Hepatocyte (in vitro differentiated cells): Measurements from ENCODE around the gene ARMH3.

ENCODE experiments used
- EZH2 ChIP-seq: fragments of 200-600 bp; sonication (generic); IDR thresholded peaks from 2 replicates; pipeline ENCODE4 v1.6.1; 2016; ENCODE audit warnings: antibody characterized with exemption, mild to moderate bottlenecking, borderline replicate concordance
- EZH2phosphoT487 ChIP-seq: fragments of 200-600 bp; sonication (generic); IDR thresholded peaks from one replicate; pipeline ENCODE4 v1.6.1; 2018; ENCODE audit warnings: antibody characterized with exemption, mild to moderate bottlenecking, low read depth, moderate library complexity; ENCODE audit not compliant: unreplicated experiment, severe bottlenecking
- TF ChIP-seq, protein P1 (sequence below): fragments of 200-600 bp; sonication (generic); IDR thresholded peaks from 2 replicates; pipeline ENCODE4 v1.5.1; 2016; ENCODE audit warnings: antibody characterized with exemption, mild to moderate bottlenecking; ENCODE audit not compliant: poor library complexity

DNA sequence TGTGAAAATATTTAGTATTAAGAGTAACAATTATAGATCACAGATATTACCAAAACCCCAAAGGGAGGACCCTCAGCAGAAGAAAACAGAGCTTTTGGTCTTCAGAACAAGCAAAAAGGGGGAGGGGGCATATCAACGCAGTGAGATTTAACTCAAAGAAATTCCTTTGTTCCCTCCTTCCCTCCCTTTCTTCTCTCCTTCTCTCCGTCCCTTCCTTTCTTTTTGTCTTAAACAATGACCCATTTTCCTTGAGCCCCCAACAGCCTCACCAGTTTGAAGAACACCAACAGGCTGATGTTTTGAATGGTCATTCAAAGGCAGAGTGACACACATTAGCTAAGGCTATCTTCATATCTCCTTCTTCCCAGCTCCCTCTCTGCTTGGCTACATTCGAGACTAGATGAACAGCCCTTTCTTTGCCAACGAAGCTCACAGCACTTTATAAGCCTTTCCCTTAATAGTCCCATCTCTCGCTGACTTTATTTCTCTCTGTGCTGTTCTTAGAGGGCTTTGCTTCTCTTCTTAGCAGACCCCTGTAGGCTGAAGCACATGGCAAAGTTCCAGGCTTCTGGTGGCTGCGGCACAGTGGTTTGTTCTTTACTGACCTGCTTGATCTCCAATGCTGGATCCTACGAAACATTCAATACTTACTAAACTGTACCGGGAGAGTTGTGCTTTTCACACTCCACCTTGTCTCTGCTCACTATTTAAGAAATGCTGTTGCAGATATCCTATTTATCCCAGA lies 136.8 kb downstream of the ARMH3 start:
- TF ChIP-seq, protein P1, sequence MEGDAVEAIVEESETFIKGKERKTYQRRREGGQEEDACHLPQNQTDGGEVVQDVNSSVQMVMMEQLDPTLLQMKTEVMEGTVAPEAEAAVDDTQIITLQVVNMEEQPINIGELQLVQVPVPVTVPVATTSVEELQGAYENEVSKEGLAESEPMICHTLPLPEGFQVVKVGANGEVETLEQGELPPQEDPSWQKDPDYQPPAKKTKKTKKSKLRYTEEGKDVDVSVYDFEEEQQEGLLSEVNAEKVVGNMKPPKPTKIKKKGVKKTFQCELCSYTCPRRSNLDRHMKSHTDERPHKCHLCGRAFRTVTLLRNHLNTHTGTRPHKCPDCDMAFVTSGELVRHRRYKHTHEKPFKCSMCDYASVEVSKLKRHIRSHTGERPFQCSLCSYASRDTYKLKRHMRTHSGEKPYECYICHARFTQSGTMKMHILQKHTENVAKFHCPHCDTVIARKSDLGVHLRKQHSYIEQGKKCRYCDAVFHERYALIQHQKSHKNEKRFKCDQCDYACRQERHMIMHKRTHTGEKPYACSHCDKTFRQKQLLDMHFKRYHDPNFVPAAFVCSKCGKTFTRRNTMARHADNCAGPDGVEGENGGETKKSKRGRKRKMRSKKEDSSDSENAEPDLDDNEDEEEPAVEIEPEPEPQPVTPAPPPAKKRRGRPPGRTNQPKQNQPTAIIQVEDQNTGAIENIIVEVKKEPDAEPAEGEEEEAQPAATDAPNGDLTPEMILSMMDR: no peak
- TF ChIP-seq EZH2: no peak
- TF ChIP-seq EZH2phosphoT487: no peak
